ENCODE measurements around the gene IL24. TPM values are rescaled to one million over a fixed set of nuclear protein-coding genes. Genes with fewer than 3 reads are reported as not detected.

Gene IL24
- total RNA-seq, 4 donors from 2014 or later, result 1.7 TPM; not detected in 3

- WGBS, result 93% methylated on average over 1 of the region's 1 CpG
- TF ChIP-seq EP300 (IDR thresholded peaks at IDR 0.05), result no peak
- no peak for TF ChIP-seq POLR2A (IDR thresholded peaks at IDR 0.05; ENCODE audit: low read depth)
- TF ChIP-seq, protein P1, sequence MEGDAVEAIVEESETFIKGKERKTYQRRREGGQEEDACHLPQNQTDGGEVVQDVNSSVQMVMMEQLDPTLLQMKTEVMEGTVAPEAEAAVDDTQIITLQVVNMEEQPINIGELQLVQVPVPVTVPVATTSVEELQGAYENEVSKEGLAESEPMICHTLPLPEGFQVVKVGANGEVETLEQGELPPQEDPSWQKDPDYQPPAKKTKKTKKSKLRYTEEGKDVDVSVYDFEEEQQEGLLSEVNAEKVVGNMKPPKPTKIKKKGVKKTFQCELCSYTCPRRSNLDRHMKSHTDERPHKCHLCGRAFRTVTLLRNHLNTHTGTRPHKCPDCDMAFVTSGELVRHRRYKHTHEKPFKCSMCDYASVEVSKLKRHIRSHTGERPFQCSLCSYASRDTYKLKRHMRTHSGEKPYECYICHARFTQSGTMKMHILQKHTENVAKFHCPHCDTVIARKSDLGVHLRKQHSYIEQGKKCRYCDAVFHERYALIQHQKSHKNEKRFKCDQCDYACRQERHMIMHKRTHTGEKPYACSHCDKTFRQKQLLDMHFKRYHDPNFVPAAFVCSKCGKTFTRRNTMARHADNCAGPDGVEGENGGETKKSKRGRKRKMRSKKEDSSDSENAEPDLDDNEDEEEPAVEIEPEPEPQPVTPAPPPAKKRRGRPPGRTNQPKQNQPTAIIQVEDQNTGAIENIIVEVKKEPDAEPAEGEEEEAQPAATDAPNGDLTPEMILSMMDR (IDR thresholded peaks at IDR 0.05), result no peak
- TF ChIP-seq POLR2AphosphoS5 (IDR thresholded peaks at IDR 0.05), result no peak
- Histone ChIP-seq H3K27ac (replicated peaks in 1 of 4) (no peak overlapping the region), H3K36me3 (no peaks in the 10 kb centered on the region), H3K27me3 (no peaks in the 10 kb centered on the region), H3K9me3 (no peaks in the 10 kb centered on the region), H3K4me1 (peaks cover 0 to 7% (median 0%) of the 10 kb centered on the region in 4 donors), H3K4me3 (no peak overlapping the region)
- intact Hi-C loops (cut with DNase I), result loop anchor here (5.0 kb wide), 1 partner anchor 40 kb away; no protein-coding TSS in a partner anchor
- no peak for DNase-seq (ENCODE audit: extremely low spot score)
Observed at GRCh38 chr1:206867239-206867638, 30.0 kb upstream of the IL24 start.

- Histone ChIP-seq H3K27ac (replicated peaks in 1 of 4) (no peak overlapping the region), H3K4me1 (peaks cover 0 to 7% (median 0%) of the 10 kb centered on the region in 4 donors), H3K4me3 (no peak overlapping the region), H3K9me3 (peaks cover 0 to 2% (median 0%) of the 10 kb centered on the region in 4 donors), H3K27me3 (no peaks in the 10 kb centered on the region), H3K36me3 (no peaks in the 10 kb centered on the region)
- TF ChIP-seq, protein P1 (IDR thresholded peaks at IDR 0.05), result no peak
- intact Hi-C loops (cut with DNase I), result loop anchor here (5.0 kb wide), 1 partner anchor 40 kb away; no protein-coding TSS in a partner anchor
- DNase-seq (ENCODE audit: extremely low spot score), result no peak
Observed at GRCh38 chr1:206867716-206868115, 29.5 kb upstream of the IL24 start.

- H3K4me1 ChIP-seq, result peaks cover 0 to 7% (median 0%) of the 10 kb centered on the region in 4 donors
- TF ChIP-seq, protein P1 (IDR thresholded peaks at IDR 0.05), result no peak
- no peak for TF ChIP-seq EP300 (IDR thresholded peaks at IDR 0.05)
- TF ChIP-seq POLR2A (IDR thresholded peaks at IDR 0.05; ENCODE audit: low read depth), result no peak
- no peak for TF ChIP-seq POLR2AphosphoS5 (IDR thresholded peaks at IDR 0.05)
- DNase-seq (ENCODE audit: extremely low spot score), result no peak
- H3K27me3 ChIP-seq, result no peaks in the 10 kb centered on the region
- WGBS, result 36% methylated on average over 1 of the region's 1 CpG
- H3K36me3 ChIP-seq, result no peaks in the 10 kb centered on the region
- H3K4me3 ChIP-seq, result no peak overlapping the region
- no peak overlapping the region for H3K27ac ChIP-seq (replicated peaks in 1 of 4)
- intact Hi-C loops (cut with DNase I), result loop anchor here (5.0 kb wide), 1 partner anchor 39 kb away; no protein-coding TSS in a partner anchor
- peaks cover 0 to 2% (median 0%) of the 10 kb centered on the region in 4 donors for H3K9me3 ChIP-seq
Observed at GRCh38 chr1:206868264-206868663, 29.0 kb upstream of the IL24 start.

DNA sequence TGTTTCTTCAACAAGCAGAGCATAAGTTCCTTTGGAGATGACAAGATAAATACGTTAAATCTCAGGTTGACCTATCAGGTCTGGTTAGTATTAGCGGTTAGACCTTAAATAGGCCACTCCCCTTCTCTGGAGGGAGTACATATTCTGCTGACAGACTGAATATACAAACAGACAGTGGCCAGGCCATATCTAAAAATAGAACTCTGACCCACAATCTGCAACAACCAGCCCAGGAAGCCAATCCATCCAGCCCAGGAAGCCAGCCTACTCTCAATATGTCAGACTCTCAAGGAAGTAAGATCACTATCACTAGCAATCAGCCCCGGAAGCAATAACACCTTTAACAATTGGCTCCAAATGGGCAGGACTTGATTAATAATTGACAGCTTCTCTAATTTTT, 25.1 kb upstream of the IL24 start:
- TF ChIP-seq, protein P1 (IDR thresholded peaks at IDR 0.05), result no peak
- TF ChIP-seq EP300 (IDR thresholded peaks at IDR 0.05) (no peak), POLR2AphosphoS5 (IDR thresholded peaks at IDR 0.05) (no peak), POLR2A (IDR thresholded peaks at IDR 0.05; ENCODE audit: low read depth) (no peak)
- Histone ChIP-seq H3K4me1 (no peaks in the 10 kb centered on the region), H3K4me3 (no peak overlapping the region), H3K36me3 (no peaks in the 10 kb centered on the region), H3K27ac (replicated peaks in 1 of 4) (no peak overlapping the region), H3K27me3 (no peaks in the 10 kb centered on the region), H3K9me3 (peaks cover 0 to 10% (median 2%) of the 10 kb centered on the region in 4 donors)
- intact Hi-C loops (cut with DNase I), result no loop called here
- 61% methylated on average over 3 of the region's 3 CpGs for WGBS
- DNase-seq (ENCODE audit: extremely low spot score), result no peak

DNA sequence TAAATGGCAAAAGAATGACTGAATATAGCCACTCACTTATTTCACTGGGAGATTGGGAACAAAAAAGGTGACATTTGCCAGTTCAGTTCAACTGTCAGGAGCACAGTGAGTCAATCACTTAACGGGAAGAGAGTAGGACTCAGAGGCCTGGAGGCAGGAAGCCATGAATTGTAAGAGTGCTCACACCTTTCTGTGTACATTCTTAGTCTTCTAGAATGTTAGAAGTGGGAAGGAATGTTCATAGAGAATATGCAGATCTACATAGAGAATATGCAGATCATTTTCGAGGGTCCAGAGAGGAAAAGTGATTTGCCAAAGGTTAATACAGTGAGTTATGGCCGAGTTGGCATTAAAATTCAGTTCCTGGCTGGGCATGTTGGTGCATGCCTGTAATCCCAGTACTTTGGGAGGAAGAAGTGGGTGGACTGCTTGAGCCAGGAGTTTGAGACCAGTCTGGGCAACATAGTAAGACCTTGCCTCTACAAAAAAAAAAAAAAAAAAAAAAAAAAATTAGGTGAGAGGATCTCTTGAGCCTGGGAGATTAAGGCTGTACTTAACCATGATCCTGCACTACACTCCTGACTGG, 23.5 kb upstream of the IL24 start:
- Histone ChIP-seq H3K36me3 (no peaks in the 10 kb centered on the region), H3K9me3 (peaks cover 0 to 18% (median 9%) of the 10 kb centered on the region in 4 donors), H3K27ac (replicated peaks in 1 of 4) (no peak overlapping the region), H3K27me3 (no peaks in the 10 kb centered on the region), H3K4me3 (no peak overlapping the region), H3K4me1 (no peaks in the 10 kb centered on the region)
- intact Hi-C loops (cut with DNase I), result no loop called here
- DNase-seq (ENCODE audit: extremely low spot score), result no peak
- 82% methylated on average over 3 of the region's 3 CpGs for WGBS
- TF ChIP-seq POLR2A (IDR thresholded peaks at IDR 0.05; ENCODE audit: low read depth) (no peak), POLR2AphosphoS5 (IDR thresholded peaks at IDR 0.05) (no peak), EP300 (IDR thresholded peaks at IDR 0.05) (no peak)
- TF ChIP-seq, protein P1 (IDR thresholded peaks at IDR 0.05), result no peak

All from esophagus muscularis mucosa (tissue), 4 donors.